ENCODE measurements around the gene ABCA2. TPM values are rescaled to one million over a fixed set of nuclear protein-coding genes. Genes with fewer than 3 reads are reported as not detected.
A peak's percentile ranks its signal among the peaks of the same experiment; 100 is the strongest.
"Not testable (repeated sequence)": the region's sequence is repeated elsewhere in the genome, so short reads cannot be mapped to it uniquely, and the experiment has no call there.

The ABCA2 gene
- total RNA-seq, 2 donors from 2014 or later: 120 to 131 TPM

DNA sequence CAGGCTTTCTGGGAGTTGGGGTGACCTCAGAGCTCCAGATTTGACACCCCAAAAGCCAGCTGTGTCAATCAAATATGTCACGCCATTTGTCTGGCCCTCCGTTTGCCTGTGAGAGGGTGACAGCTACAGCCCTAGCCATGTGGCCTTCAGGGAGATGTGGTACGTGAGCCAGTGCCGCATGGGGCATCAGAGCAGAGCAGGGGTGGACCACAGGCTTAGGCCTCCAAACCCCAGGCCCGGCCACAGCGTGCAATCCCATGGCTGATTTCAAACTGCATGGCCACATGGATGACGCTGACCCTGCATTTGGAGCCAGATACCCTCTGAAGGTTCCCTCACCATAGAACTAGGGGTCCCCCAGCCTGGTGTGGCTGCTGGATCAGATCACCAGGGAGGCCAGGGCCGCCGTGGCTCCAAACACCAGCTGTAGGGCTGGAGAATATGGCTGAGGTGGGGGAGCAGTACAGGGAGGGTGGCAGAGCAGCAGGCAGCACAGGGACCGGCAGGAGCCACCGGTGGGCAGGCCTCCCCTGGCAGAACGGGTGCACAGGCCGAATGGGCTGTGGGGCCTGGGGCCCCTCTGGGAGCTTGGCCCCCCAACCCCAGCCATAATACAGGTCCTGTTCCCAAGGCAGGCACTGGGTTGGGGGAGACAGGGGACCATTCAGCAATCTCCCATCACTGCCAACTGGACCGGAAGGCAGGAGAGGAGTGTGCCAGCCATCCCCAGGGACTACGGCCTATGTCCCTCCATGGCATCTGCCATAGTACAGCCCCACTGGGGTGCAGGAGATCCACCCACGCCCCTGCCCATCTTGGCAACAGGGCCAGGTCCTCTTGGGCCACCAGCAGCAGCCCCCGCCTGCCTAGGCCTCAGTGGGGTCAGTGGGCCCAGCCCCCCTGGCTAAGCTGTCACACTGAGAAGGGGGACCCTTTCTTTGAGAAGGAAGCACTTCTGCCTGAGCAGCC lies 40.8 kb upstream of the ABCA2 start:
- Mint-ChIP-seq H3K36me3 (ENCODE audit: low read depth) (no peaks in the 10 kb centered on the region), H3K4me1 (peaks cover 17% of the 10 kb centered on the region), H3K4me3 (peak overlapping the region; percentile 53), H3K27ac (no peak overlapping the region), H3K27me3 (peaks cover 5% of the 10 kb centered on the region)
- DNase-seq: no peak
- H3K9me3 ChIP-seq (ENCODE audit: control insufficient read depth, low read length, poor library complexity, severe bottlenecking): no peaks in the 10 kb centered on the region
- no peak for ATAC-seq

DNA sequence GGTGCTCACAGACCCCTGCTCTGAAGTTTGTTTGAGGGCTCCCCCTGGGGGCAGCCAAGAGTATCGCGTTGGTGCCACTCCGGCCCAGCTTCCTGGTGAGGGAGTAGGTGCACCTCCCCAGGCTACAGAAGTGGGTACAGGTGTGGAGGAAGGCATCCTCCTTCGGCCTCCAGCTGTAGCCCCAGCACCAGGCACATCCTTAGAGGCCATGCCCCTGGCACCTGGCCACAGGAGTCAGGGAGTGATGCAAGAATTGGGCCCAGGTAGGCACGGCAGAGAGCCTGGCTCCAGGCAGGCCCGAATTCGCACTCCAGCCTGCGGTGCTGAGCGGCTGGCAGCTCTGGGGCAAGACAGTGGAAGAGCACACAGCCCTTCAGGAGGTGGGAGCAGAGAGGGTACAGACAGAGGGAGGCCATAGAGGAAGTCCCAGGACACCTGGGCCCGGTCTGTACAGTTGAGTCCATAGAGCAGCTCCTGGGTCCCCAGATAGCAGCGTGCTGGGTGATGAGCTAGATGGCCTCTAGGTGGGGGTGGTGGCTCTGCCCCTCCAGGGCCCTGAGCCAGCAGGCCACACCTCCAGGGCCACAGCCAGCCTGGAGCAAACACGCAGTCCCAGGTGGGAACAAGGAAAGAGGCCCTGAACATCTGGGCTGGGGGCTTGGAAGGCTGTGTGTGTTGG lies 40.0 kb upstream of the ABCA2 start:
- DNase-seq (peak; percentile 73 to 83 (median 77)), ATAC-seq (peak; percentile 65)
- H3K27ac Mint-ChIP-seq: peak overlapping the region; percentile 29
- no peaks in the 10 kb centered on the region for H3K36me3 Mint-ChIP-seq (ENCODE audit: low read depth)
- H3K4me3 Mint-ChIP-seq: peak overlapping the region; percentile 31
- H3K9me3 ChIP-seq (ENCODE audit: control insufficient read depth, low read length, poor library complexity, severe bottlenecking): no peaks in the 10 kb centered on the region
- H3K4me1 Mint-ChIP-seq: peaks cover 17% of the 10 kb centered on the region
- peaks cover 5% of the 10 kb centered on the region for H3K27me3 Mint-ChIP-seq

GRCh38 chr9:137066096-137066861 lies 38.2 kb upstream of the ABCA2 start:
- Mint-ChIP-seq H3K27me3 (peaks cover 5% of the 10 kb centered on the region), H3K4me1 (peaks cover 15% of the 10 kb centered on the region), H3K4me3 (no peak overlapping the region), H3K27ac (no peak overlapping the region), H3K36me3 (ENCODE audit: low read depth) (no peaks in the 10 kb centered on the region)
- DNase-seq: no peak
- H3K9me3 ChIP-seq (ENCODE audit: control insufficient read depth, low read length, poor library complexity, severe bottlenecking): no peaks in the 10 kb centered on the region
- no peak for ATAC-seq

GRCh38 chr9:137065336-137065967 lies 37.4 kb upstream of the ABCA2 start:
- no peak for ATAC-seq
- DNase-seq: no peak
- no peak overlapping the region for H3K27ac Mint-ChIP-seq
- H3K36me3 Mint-ChIP-seq (ENCODE audit: low read depth): no peaks in the 10 kb centered on the region
- H3K4me1 Mint-ChIP-seq: peaks cover 11% of the 10 kb centered on the region
- peaks cover 5% of the 10 kb centered on the region for H3K27me3 Mint-ChIP-seq
- no peaks in the 10 kb centered on the region for H3K9me3 ChIP-seq (ENCODE audit: control insufficient read depth, low read length, poor library complexity, severe bottlenecking)
- H3K4me3 Mint-ChIP-seq: no peak overlapping the region

GRCh38 chr9:137064880-137065164 lies 36.8 kb upstream of the ABCA2 start:
- no peak overlapping the region for H3K4me3 Mint-ChIP-seq
- peaks cover 10% of the 10 kb centered on the region for H3K4me1 Mint-ChIP-seq
- no peaks in the 10 kb centered on the region for H3K9me3 ChIP-seq (ENCODE audit: control insufficient read depth, low read length, poor library complexity, severe bottlenecking)
- no peak overlapping the region for H3K27ac Mint-ChIP-seq
- ATAC-seq (no peak), DNase-seq (no peak)
- H3K27me3 Mint-ChIP-seq: peaks cover 5% of the 10 kb centered on the region
- no peaks in the 10 kb centered on the region for H3K36me3 Mint-ChIP-seq (ENCODE audit: low read depth)

GRCh38 chr9:137064027-137064879 lies 36.2 kb upstream of the ABCA2 start:
- no peaks in the 10 kb centered on the region for H3K9me3 ChIP-seq (ENCODE audit: control insufficient read depth, low read length, poor library complexity, severe bottlenecking)
- peak; percentile 43 for ATAC-seq
- peaks cover 5% of the 10 kb centered on the region for H3K27me3 Mint-ChIP-seq
- DNase-seq: peak; percentile 41 to 66 (median 59)
- peaks cover 10% of the 10 kb centered on the region for H3K4me1 Mint-ChIP-seq
- no peaks in the 10 kb centered on the region for H3K36me3 Mint-ChIP-seq (ENCODE audit: low read depth)
- H3K4me3 Mint-ChIP-seq: no peak overlapping the region
- H3K27ac Mint-ChIP-seq: no peak overlapping the region

DNA sequence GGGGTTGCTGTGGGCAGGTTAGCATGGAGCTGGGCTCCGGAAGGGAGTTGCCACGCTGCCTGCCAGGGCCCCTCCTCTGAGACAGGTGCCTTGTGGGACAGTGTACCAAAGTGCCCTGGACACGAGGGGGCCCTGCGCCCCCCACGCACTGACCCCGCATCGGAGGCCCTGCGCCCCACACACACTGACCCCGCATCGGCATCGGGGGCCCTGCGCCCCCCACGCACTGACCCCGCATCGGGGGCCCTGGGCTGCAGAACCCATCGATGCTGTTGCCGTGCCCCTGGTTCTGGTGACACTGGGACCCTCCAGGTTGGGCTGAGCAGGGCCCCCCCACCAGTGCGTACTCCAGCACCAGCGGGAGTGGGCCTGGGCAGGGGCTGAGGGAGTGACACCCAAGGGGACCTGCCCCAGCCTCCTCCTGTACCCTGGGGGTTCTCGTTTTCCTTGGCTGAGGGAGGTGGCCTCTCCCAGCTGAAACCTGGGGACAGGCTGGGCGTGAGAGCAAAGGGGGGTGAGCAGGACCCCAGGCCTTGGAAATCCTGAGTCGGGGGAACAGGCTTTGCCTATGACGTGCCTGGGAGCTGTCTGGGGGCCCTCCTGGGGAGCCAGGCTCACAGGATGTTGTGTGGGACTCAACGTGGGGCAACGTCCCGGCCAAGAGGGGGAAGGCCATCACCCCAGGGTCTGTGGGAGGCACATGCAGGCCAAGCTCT lies 35.4 kb upstream of the ABCA2 start:
- H3K9me3 ChIP-seq (ENCODE audit: control insufficient read depth, low read length, poor library complexity, severe bottlenecking): no peaks in the 10 kb centered on the region
- no peak overlapping the region for H3K4me3 Mint-ChIP-seq
- peaks cover 5% of the 10 kb centered on the region for H3K27me3 Mint-ChIP-seq
- H3K36me3 Mint-ChIP-seq (ENCODE audit: low read depth): no peaks in the 10 kb centered on the region
- ATAC-seq: no peak
- no peak for DNase-seq
- H3K4me1 Mint-ChIP-seq: peaks cover 10% of the 10 kb centered on the region
- no peak overlapping the region for H3K27ac Mint-ChIP-seq

- H3K4me3 Mint-ChIP-seq; H3K27ac Mint-ChIP-seq; H3K9me3 ChIP-seq (ENCODE audit: control insufficient read depth, low read length, poor library complexity, severe bottlenecking); H3K36me3 Mint-ChIP-seq (ENCODE audit: low read depth); ATAC-seq; DNase-seq; H3K4me1 Mint-ChIP-seq; H3K27me3 Mint-ChIP-seq: not testable (repeated sequence)
These were observed 34.8 kb upstream of the ABCA2 start for GRCh38 chr9:137062798-137063197.

GRCh38 chr9:137062384-137062783 lies 34.3 kb upstream of the ABCA2 start:
- H3K4me1 Mint-ChIP-seq: peaks cover 5% of the 10 kb centered on the region

DNA sequence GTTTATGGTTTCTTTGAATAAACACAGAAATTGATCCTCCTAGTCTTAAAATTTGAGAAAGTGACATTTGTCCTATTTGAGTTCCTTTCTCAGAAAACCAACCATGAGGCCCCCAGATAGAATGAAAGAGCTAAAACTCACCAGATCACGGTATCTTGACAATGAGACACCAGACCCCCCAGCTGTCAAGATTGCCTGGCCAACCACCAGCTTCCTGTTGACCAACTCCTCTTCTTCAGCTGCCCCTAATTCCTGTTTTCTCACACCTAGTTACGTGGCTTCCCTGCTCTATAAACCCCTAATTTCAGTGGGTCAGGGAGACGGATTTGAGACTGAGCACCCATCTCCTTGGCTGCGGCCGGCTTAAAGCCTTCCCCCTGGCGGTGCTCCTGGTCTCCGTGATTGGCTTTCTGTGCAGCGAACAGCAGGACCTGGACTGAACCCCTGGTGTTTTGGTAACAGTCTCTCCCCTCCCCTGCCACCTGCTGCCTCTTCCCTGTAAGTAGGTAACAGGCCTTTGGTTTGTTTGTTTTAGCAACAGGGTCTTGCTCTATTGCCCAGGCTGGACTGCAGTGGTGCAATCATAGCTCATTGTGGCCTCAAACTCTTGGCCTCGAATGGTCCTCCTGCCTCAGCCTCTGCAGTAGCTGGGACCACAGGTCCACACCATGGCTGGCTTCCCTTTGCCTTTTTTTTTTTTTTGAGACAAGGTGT lies 30.6 kb upstream of the ABCA2 start:
- DNase-seq (no peak), ATAC-seq (no peak)
- no peaks in the 10 kb centered on the region for H3K9me3 ChIP-seq (ENCODE audit: control insufficient read depth, low read length, poor library complexity, severe bottlenecking)
- no peak overlapping the region for H3K4me3 Mint-ChIP-seq
- no peaks in the 10 kb centered on the region for H3K4me1 Mint-ChIP-seq
- no peaks in the 10 kb centered on the region for H3K27me3 Mint-ChIP-seq
- no peaks in the 10 kb centered on the region for H3K36me3 Mint-ChIP-seq (ENCODE audit: low read depth)
- no peak overlapping the region for H3K27ac Mint-ChIP-seq

More at GRCh38 chr9:137062384-137062783, 34.3 kb upstream of the ABCA2 start:
- Mint-ChIP-seq H3K4me3 (no peak overlapping the region), H3K27ac (no peak overlapping the region), H3K36me3 (ENCODE audit: low read depth) (no peaks in the 10 kb centered on the region), H3K27me3 (no peaks in the 10 kb centered on the region)
- no peaks in the 10 kb centered on the region for H3K9me3 ChIP-seq (ENCODE audit: control insufficient read depth, low read length, poor library complexity, severe bottlenecking)
- DNase-seq (no peak), ATAC-seq (no peak)

GRCh38 chr9:137057545-137057944 lies 29.5 kb upstream of the ABCA2 start:
- H3K36me3 Mint-ChIP-seq (ENCODE audit: low read depth): no peaks in the 10 kb centered on the region
- no peaks in the 10 kb centered on the region for H3K4me1 Mint-ChIP-seq
- H3K4me3 Mint-ChIP-seq: no peak overlapping the region
- no peak overlapping the region for H3K27ac Mint-ChIP-seq
- no peaks in the 10 kb centered on the region for H3K9me3 ChIP-seq (ENCODE audit: control insufficient read depth, low read length, poor library complexity, severe bottlenecking)
- DNase-seq (no peak), ATAC-seq (no peak)
- H3K27me3 Mint-ChIP-seq: no peaks in the 10 kb centered on the region
